Neural cell (in vitro differentiated cells): ENCODE data around the gene ADD1. TPM values are rescaled to one million over a fixed set of nuclear protein-coding genes. Genes with fewer than 3 reads are reported as not detected.

ENCODE experiments used
- H2AFZ ChIP-seq: fragments of 200-600, 300-800 bp; sonication (generic), shearing (Covaris generic); 2 replicates; pipeline ENCODE4 v1.6.0; 2014; ENCODE audit warnings: low read depth, mild to moderate bottlenecking, antibody characterized with exemption, low read length, moderate library complexity
- H3F3A ChIP-seq: fragments of 200-600 bp; shearing (Covaris generic); 2 replicates; pipeline ENCODE4 v1.6.1; 2016; ENCODE audit warnings: mild to moderate bottlenecking, moderate library complexity, mixed read lengths, antibody characterized with exemption, low read length; ENCODE audit not compliant: insufficient read depth, poor library complexity, severe bottlenecking
- H3K27ac ChIP-seq: fragments of 200-600, 300-800 bp; sonication (generic), shearing (Covaris generic); 2 replicates; pipeline ENCODE4 v1.5.1; 2014; ENCODE audit warnings: mild to moderate bottlenecking, low read length, moderate library complexity
- H3K27me3 ChIP-seq: fragments of 300-800, 200-600 bp; sonication (generic), shearing (Covaris generic); 2 replicates; pipeline ENCODE4 v1.6.0; 2014; ENCODE audit warnings: mild to moderate bottlenecking, low read depth, low read length, moderate library complexity; ENCODE audit not compliant: insufficient read depth
- H3K36me3 ChIP-seq: fragments of 300-800, 200-600 bp; sonication (generic), shearing (Covaris generic); 2 replicates; pipeline ENCODE4 v1.5.1; 2014; ENCODE audit warnings: mild to moderate bottlenecking, antibody characterized with exemption, low read length, moderate library complexity; ENCODE audit not compliant: insufficient read depth
- H3K4me2 ChIP-seq: fragments of 300-800, 200-600 bp; sonication (generic), shearing (Covaris generic); 2 replicates; pipeline ENCODE4 v1.6.0; 2014; ENCODE audit warnings: mild to moderate bottlenecking, low read length
- H3K4me3 ChIP-seq: fragments of 300-800, 200-600 bp; sonication (generic), shearing (Covaris generic); 2 replicates; pipeline ENCODE4 v1.5.1; 2014; ENCODE audit warnings: mild to moderate bottlenecking, low read length, moderate library complexity
- H3K79me2 ChIP-seq: fragments of 200-600 bp; shearing (Covaris generic); replicated peaks from 2 replicates; pipeline ENCODE4 v1.6.0; 2014; ENCODE audit warnings: mild to moderate bottlenecking, low read length, moderate library complexity; ENCODE audit not compliant: insufficient read depth
- H3K9ac ChIP-seq: fragments of 300-800, 200-600 bp; sonication (generic), shearing (Covaris generic); 2 replicates; pipeline ENCODE4 v1.6.1; 2016; ENCODE audit warnings: mild to moderate bottlenecking, low read length, mixed read lengths
- H3K9me2 ChIP-seq: fragments of 200-600 bp; shearing (Covaris generic); 2 replicates; pipeline ENCODE4 v1.6.1; 2016; ENCODE audit warnings: mild to moderate bottlenecking, low read length, mixed read lengths; ENCODE audit not compliant: insufficient read depth
- H3K9me3 ChIP-seq: fragments of 200-600, 300-800 bp; sonication (generic), shearing (Covaris generic); 2 replicates; pipeline ENCODE4 v1.6.1; 2016; ENCODE audit warnings: mild to moderate bottlenecking, mixed run types, low read length, moderate library complexity, mixed read lengths
- H4K20me1 ChIP-seq: fragments of 200-600 bp; shearing (Covaris generic); 2 replicates; pipeline ENCODE4 v1.6.1; 2016; ENCODE audit warnings: mild to moderate bottlenecking, mixed run types; ENCODE audit not compliant: insufficient read depth
- CTCF ChIP-seq: fragments of 450-650 bp; IDR thresholded peaks from 2 replicates; pipeline ENCODE4 v1.5.1; 2014; ENCODE audit warnings: antibody characterized with exemption, mild to moderate bottlenecking, moderate library complexity; ENCODE audit not compliant: poor library complexity, severe bottlenecking
- EP300 ChIP-seq: fragments of 450-650 bp; conservative IDR thresholded peaks from 2 replicates; pipeline ENCODE4 v1.6.1; 2014; ENCODE audit warnings: antibody characterized with exemption, mild to moderate bottlenecking, moderate library complexity; ENCODE audit not compliant: poor library complexity, severe bottlenecking
- EZH2 ChIP-seq: fragments of 200-600, 300-800 bp; shearing (Covaris generic), sonication (generic); IDR thresholded peaks from 2 replicates; pipeline ENCODE4 v1.6.1; 2014; ENCODE audit warnings: antibody characterized with exemption, low read length, borderline replicate concordance, mild to moderate bottlenecking; ENCODE audit not compliant: insufficient read depth, poor library complexity, severe bottlenecking
- MXI1 ChIP-seq: fragments of 450-650 bp; conservative IDR thresholded peaks from 2 replicates; pipeline ENCODE4 v1.6.1; 2014; ENCODE audit warnings: antibody characterized with exemption, mild to moderate bottlenecking; ENCODE audit not compliant: poor library complexity, severe bottlenecking
- POLR2AphosphoS5 ChIP-seq: IDR thresholded peaks from 2 replicates; pipeline ENCODE4 v1.6.1; 2012
- RAD21 ChIP-seq: fragments of 450-650 bp; conservative IDR thresholded peaks from 2 replicates; pipeline ENCODE4 v1.6.1; 2014; ENCODE audit warnings: antibody characterized with exemption, mild to moderate bottlenecking, moderate library complexity
- REST ChIP-seq: IDR thresholded peaks from 2 replicates; pipeline ENCODE4 v1.6.1; 2012; ENCODE audit warnings: borderline replicate concordance
- SMC3 ChIP-seq: fragments of 450-650 bp; conservative IDR thresholded peaks from 2 replicates; pipeline ENCODE4 v1.6.1; 2014; ENCODE audit warnings: antibody characterized with exemption, mild to moderate bottlenecking, moderate library complexity; ENCODE audit not compliant: poor library complexity
- TAF1 ChIP-seq: IDR thresholded peaks from 2 replicates; pipeline ENCODE4 v1.6.1; 2012; ENCODE audit warnings: low read depth
- polyA plus RNA-seq: library from polyadenylated mRNA; depleted of rRNA; stranded (reverse); fragments of >200 nt; gene quantifications from 2 replicates; pipeline ENCODE4 v1.2.3, GENCODE V29; 2014

The ADD1 gene
- polyA plus RNA-seq, 1 donor from 2014 or later: 190 TPM

- Histone ChIP-seq H3K4me2 (peak overlapping the region; percentile 92), H3K27ac (no peak overlapping the region), H3K4me3 (peak overlapping the region; percentile 99), H3K27me3 (no peaks in the 10 kb centered on the region), H3K79me2 (peaks cover 14% of the 10 kb centered on the region), H3F3A (no peaks in the 10 kb centered on the region), H3K9ac (peak overlapping the region; percentile 85), H2AFZ (no peak overlapping the region), H4K20me1 (no peaks in the 10 kb centered on the region), H3K36me3 (no peaks in the 10 kb centered on the region), H3K9me2 (no peaks in the 10 kb centered on the region), H3K9me3 (no peaks in the 10 kb centered on the region)
- no peak for TF ChIP-seq EZH2
- no peak for TF ChIP-seq POLR2AphosphoS5
- TF ChIP-seq MXI1: no peak
- no peak for TF ChIP-seq CTCF
- no peak for TF ChIP-seq RAD21
- TF ChIP-seq TAF1: no peak
- no peak for TF ChIP-seq EP300
- no peak for TF ChIP-seq REST
- no peak for TF ChIP-seq SMC3
These were observed 92.4 kb downstream of the ADD1 start for GRCh38 chr4:2935762-2936743.

GRCh38 chr4:2936773-2937145 is 93.1 kb downstream of the ADD1 start:
- no peaks in the 10 kb centered on the region for H3K9me3 ChIP-seq
- no peak overlapping the region for H3K4me3 ChIP-seq
- no peak overlapping the region for H3K9ac ChIP-seq
- no peak overlapping the region for H3K27ac ChIP-seq
- TF ChIP-seq RAD21 (no peak), SMC3 (no peak), REST (no peak), EZH2 (no peak)
- no peaks in the 10 kb centered on the region for H4K20me1 ChIP-seq
- peaks cover 14% of the 10 kb centered on the region for H3K79me2 ChIP-seq
- no peaks in the 10 kb centered on the region for H3K36me3 ChIP-seq
- no peak overlapping the region for H2AFZ ChIP-seq
- no peaks in the 10 kb centered on the region for H3K27me3 ChIP-seq
- H3F3A ChIP-seq: no peaks in the 10 kb centered on the region
- H3K9me2 ChIP-seq: no peaks in the 10 kb centered on the region
- no peak overlapping the region for H3K4me2 ChIP-seq
